GM21390 (cell line): ENCODE measurements around the gene KRTAP2-2.
"Not testable (repeated sequence)": the region's sequence is repeated elsewhere in the genome, so short reads cannot be mapped to it uniquely, and the experiment has no call there.

ENCODE experiments used
- ATAC-seq: cut with Tn5 transposase; IDR thresholded peaks from one replicate; pipeline ENCODE4 v1.9.1; 2021; ENCODE audit not compliant: unreplicated experiment

The KRTAP2-2 gene, protein sequence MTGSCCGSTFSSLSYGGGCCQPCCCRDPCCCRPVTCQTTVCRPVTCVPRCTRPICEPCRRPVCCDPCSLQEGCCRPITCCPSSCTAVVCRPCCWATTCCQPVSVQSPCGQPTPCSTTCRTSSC

DNA sequence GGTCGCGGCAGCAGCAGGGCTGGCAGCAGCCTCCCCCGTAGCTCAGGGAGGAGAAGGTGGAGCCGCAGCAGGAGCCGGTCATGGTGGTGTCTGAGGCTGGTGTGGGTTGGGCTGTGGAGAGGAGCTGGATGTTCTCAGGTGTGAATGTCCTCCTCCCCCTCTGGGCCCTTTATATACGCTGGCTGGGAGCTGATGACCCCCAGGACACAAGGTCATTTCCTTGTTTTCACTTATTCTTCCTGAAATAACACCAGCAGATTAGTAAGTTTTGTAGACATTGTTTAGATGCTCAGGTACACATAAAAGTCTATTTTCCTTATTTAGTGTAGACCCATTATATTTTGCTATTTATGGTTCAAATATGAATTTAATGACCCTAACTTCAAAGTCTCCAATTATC lies at the start of gene KRTAP2-2:
Gene KRTAP2-2 (minus strand): TSS at position 101 of the 400 bp plus-strand sequence. CDS start 19 bp downstream, at position 82.
- ATAC-seq, result not testable (repeated sequence)

DNA sequence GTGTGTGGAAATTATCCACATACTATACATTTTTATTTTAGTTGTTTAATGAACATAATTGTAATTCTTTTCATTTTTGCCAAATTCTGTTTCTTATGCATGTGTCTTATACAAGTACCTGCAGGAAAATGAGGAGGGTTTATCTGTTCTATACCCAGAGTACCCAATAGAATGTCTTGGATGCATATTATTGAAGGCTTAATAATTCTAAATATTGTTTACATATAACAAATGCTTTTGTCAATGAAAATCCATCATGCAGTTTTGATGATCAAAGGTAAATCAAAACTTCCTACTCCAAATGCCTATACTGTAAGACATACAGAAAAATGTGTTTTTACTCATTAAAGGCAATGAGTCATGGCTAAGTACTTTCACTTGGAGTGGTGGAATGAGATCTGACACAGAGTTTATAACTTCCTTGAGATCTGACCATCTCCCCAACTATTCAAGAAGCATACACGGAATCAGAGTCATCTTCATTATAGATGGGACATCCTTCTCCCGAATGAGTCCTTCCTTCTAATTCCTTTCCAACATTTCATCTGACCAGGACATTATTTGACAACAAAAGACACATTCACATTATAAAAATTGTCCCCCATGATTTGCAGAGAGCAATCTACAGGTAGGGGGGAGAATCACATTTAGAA lies 49.5 kb upstream of the KRTAP2-2 start:
- ATAC-seq, result not testable (repeated sequence)

DNA sequence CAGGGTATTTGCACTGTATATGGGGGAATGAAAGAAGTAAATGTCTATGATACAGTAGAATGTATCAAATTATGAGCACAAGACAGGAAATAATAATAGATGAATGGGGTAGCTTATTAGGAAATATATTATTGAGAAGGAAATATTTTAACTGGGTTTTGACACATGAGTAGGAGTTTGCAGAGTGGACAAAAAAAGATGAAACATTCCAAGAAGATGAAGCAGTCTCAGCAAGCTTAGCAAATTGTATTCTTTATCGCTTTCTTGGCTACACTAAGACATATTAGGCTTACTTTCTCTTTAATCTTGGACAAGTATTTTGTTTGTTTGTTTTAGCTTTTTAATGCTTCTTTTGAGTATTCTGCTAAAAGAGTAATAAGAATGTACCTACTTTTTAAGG lies 48.9 kb upstream of the KRTAP2-2 start:
- no peak for ATAC-seq

DNA sequence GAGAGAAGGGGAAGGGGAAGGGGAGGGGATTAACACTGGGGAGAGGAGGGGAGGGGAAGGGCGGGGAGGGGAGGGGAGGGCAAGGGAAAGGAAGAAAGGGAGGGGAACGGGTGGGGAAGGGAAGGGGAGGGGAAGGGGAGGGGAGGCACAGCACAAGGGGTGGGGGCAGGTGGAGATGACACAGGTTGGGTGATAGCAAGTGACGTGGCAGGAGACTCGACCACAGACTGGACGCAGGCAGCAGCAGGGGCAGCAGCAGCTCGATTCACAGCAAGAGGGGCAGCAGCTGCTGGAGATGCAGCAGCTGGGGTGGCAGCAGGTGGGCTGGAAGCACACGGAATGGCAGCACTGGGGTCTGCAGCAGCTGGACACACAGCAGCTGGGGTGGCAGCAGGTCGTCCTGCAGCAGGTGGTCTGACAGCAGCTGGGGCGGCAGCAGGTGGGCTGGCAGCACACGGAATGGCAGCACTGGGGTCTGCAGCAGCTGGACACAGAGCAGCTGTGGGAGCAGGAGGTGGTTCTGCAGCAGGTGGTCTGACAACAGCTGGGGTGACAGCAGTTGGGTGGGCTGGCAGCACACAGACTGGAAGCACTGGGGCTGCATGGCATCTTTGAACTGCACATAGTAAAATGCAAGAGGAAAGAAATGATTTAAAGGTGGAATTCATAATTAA lies 46.7 kb upstream of the KRTAP2-2 start, which contains the start of gene KRTAP4-16:
Gene KRTAP4-16 (minus strand): TSS at position 624 of the 674 bp plus-strand sequence. CDS start 0 bp downstream, at position 624.
- ATAC-seq, result no peak

DNA sequence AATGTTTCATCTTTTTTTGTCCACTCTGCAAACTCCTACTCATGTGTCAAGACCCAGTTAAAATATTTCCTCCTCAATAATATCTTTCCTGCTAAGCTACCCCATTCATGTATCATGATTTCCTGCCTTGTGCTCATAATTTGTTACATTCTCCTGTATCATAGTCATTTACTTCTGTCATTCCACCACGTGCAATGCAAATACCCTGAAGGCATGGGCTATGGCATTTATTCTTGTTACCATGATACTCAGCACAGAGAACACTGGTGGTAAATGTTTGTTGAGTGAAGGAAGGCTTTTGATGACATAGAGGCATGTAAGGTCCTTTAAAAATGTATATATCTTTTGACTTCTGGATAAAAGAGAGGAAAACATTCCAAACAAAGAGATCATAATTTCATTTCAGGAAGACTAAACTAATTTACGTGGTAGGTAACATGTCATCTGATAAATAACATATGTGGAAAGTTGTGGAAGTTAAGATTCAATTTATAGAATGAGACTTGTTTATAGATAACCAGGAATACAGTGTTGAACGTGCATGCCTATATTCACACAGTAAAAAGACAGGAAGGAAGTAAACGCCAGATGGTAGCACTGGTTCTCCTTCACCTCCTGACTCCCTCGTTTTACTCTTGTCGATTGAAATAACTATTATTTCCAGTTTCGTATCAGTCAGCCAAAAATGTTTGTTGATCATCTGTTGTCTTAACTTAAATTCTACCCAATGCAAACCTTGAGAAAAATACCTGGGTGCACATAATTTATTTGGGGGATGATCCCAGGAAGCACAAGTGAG lies 44.9 kb upstream of the KRTAP2-2 start:
- ATAC-seq, result not testable (repeated sequence)

DNA sequence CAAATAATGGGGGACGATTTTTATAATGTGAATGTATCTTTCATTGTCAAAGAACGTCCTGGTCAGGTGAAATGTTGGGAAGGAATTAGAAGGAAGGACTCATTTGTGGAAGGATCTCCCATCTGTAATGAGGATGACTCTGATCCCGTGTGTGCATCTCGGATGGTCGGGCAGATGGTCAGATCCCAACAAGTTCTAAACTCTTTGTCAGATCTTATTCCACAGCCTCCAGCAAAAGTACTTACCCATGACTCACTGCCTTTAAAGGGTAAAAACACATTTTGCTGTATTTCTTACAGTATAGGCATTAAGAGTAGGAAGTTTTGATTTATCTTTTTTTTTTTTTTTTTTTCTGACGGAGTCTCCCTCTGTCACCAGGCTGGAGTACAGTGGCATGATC lies 43.5 kb upstream of the KRTAP2-2 start:
- no peak for ATAC-seq

DNA sequence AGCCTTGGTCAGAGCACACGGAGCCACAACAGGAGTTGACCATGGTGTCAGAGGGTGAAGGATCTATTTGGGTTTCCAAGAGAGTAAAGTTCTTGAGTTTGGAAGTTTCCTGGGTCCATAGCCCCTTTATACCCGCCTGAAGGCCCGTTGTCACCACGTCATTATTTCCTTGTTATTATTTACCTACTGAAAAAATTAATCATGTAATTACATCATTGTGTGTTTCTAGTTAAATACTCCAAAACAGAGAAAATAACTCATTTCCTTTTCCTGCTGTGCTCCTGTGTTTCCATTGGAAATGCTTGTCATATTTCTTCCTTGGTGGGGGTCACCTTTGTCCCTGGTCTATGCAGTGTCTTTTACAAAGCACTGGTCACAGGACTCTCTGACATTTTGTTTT lies 43.0 kb upstream of the KRTAP2-2 start, which contains the start of gene KRTAP4-8:
Gene KRTAP4-8 (minus strand): TSS at position 101 of the 400 bp plus-strand sequence. CDS start 58 bp downstream, at position 43.
- ATAC-seq, result no peak

DNA sequence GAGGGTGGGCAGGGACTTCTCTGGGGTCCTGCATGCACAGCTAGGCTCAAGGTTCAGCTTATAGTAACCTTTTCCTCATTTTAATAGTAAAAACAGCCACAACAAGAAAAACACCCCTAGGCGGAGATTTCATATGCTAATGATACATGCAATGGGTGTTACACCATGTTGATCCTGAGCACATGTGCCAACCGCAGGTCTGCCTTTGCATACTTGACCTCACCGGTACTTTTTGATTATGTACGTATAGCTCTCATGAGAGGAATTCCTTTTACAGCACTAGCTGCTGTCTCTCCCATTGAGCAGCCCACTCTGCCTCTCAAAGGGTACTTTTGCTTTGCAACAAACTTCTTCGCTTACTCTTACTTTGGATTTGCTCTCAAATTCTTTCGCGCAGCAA lies 41.0 kb upstream of the KRTAP2-2 start:
- no peak for ATAC-seq

DNA sequence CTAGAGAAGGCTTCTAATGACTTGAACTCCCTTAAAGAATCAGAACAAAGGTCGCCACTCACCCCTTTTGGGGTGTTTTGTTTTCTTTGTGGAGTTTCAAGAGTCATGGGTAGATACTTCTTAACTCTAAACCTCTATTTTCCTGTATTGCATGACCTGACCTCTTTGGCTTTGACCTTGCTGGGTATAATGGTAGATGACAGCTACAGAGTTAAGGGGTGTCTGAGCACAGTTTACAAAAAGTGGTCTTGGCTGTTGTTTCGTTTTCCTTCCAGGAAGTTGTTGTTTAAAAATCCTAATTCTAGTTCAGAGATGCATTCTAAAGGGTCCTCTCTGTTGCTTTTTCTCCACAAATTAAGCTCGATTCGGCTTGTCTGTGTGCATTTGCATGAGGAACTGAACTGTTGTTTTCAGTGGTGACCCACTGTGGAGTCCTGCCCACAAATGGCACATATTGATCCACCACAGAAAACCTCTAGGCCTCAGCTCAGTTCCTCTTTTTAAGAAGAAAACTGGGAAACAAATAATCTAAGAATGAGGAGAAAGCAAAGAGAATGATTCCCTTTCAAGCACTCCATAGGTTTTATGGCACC lies 33.8 kb upstream of the KRTAP2-2 start:
- not testable (repeated sequence) for ATAC-seq

DNA sequence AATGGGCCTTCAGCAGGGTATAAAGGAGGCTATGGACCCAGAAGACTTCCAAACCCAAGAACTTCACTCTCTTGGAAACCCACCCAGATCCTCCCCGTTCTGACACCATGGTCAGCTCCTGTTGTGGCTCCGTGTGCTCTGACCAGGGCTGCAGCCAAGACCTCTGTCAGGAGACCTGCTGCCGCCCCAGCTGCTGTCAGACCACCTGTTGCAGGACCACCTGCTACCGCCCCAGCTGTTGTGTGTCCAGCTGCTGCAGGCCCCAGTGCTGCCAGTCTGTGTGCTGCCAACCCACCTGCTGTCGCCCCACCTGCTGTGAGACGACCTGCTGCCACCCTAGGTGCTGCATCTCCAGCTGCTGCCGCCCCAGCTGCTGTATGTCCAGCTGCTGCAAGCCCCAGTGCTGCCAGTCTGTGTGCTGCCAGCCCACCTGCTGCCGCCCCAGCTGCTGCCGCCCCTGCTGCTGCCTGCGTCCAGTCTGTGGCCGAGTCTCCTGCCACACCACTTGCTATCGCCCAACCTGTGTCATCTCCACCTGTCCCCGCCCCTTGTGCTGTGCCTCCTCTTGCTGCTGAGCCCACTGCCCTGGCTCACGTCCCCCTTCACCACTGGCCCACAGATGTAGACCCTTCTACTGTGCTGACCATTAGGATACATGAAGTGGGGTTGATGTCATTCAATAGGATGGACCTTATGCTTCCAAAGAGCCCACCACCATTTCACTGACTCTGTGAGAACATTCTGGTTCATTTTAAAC lies 29.2 kb upstream of the KRTAP2-2 start, which contains the start of gene KRTAP4-7:
Gene KRTAP4-7 (plus strand): TSS at position 51 of the 757 bp plus-strand sequence. CDS start 57 bp downstream, at position 108.
- ATAC-seq, result not testable (repeated sequence)

DNA sequence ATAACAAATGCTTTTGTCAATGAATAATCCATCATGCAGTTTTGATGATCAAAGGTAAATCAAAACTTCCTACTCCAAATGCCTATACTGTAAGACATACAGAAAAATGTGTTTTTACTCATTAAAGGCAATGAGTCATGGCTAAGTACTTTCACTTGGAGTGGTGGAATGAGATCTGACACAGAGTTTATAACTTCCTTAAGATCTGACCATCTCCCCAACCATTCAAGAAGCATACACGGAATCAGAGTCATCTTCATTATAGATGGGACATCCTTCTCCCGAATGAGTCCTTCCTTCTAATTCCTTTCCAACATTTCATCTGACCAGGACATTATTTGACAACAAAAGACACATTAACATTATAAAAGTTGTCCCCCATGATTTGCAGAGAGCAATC lies 28.4 kb upstream of the KRTAP2-2 start:
- ATAC-seq, result not testable (repeated sequence)

DNA sequence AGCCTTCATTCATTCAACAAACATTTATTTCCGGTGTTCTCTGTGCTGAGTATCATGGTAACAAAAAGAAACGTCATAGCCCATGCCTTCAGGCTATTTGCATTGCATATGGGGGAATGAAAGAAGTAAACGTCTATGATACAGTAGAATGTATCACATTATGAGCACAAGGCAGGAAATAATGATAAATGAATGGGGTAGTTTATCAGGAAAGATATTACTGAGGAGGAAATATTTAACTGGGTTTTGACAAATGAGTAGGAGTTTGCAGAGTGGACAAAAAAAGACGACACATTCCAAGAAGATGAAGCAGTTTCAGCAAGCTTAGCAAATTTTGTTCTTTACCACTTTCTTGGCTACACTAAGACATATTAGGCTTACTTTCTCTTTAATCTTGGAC lies 27.6 kb upstream of the KRTAP2-2 start:
- no peak for ATAC-seq

DNA sequence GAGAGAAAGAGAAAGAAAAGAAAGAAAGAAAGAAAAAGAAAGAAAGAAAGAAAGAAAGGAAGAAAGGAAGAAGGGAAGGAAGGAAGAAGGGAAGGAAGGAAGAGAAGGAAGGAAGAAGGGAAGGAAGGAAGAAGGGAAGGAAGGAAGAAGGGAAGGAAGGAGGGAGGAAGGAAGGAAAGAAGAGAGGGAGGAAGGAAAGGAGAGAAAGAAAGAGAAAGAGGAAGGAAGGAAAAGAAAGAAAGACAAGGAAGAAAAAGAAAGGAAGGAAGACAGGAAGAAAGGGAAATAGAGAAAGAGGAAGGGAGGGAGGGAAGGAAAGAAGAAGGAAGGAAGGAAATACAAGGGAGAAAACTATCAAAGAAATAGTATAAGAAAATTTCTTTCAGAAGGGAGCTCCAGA lies 21.8 kb upstream of the KRTAP2-2 start:
- ATAC-seq, result no peak

DNA sequence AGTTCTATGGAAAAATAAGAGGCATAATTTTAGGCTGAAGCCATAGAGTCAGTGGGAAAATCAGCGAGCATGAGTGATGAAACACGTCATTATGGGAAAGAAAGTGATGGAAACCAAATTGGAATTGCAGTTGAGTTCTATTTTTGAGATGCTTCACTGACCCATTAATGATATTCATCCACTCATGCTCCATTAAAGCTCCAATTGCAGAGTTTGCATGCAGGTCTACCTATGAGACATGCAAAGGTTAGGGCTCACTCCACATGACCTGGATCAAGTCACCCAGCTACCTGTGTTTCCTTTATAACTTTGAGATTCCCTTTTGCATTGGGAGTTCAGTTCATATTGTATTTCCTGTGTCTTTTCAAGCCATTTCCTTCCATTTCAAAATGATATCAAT lies 18.6 kb upstream of the KRTAP2-2 start:
- ATAC-seq, result no peak

DNA sequence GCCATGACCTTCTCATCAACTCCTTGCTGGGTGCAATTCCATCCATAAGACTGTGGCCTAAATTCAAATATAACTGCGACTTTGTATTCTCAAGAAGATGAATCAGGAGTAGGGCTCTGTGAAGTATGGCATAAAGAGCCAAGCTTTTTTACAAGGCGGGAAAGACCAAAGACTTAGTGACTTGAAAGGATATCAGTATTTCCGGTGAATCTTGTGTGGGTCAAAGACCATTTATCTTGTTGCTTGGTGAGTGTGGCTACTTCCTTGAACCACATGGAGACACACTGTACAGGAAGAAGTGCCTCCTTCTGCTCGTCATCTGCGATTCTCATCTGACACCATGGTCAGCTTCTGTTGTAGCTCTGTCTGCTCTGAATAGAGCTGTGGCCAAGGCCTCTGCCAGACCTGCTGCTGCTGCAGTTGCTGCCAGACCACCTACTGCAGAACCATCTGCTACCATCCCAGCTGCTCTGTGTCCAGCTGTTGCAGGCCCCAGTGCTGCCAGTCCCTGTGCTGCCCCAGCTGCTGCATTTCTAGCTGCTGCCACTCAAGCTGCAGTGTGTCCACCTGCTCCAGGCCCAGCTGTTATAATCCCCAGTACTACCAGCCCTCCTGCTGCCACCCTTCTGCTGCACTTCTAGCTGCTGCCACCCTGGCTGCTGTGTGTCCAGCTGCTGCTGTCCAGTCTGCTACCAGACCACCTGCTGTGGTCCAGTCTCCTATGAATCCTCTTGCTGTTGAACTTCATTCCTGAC lies 16.8 kb upstream of the KRTAP2-2 start:
- no peak for ATAC-seq

DNA sequence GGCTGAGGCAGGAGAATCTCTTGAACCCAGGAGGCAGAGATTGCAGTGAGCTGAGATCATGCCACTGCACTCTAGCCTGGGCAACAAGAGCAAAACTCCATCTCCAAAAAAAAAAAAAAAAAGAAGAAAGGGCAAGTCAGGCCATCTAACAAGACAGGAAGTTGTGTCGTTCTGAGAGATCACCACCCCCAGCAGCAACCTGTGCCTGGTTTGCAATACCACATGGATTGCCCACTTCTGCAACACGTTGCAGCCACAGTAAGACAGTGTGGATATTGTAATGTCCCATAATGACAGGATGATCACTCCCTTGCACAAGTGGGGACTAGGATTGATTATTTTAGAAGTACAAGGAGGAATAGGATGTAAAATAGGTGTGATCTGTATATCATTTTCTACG lies 14.0 kb upstream of the KRTAP2-2 start:
- ATAC-seq, result no peak

DNA sequence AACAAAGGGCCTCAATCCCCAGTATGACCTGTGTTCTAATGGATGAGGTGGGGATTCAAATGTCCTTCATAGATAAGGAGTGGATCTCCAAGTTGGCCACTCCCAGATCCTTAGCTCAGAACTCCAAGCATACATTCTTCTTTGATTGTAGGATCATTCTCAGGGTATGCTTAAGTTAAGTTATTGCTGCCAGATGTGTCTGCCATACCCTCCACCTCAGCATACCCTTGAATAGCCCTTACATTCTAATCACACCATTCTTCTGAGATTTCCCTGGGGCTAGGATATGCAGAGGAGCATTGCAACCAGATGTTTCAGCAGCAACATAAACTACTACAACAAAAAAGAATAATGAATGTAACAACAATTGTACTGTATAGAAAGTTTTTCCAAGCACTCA lies 12.3 kb upstream of the KRTAP2-2 start:
- ATAC-seq, result no peak

DNA sequence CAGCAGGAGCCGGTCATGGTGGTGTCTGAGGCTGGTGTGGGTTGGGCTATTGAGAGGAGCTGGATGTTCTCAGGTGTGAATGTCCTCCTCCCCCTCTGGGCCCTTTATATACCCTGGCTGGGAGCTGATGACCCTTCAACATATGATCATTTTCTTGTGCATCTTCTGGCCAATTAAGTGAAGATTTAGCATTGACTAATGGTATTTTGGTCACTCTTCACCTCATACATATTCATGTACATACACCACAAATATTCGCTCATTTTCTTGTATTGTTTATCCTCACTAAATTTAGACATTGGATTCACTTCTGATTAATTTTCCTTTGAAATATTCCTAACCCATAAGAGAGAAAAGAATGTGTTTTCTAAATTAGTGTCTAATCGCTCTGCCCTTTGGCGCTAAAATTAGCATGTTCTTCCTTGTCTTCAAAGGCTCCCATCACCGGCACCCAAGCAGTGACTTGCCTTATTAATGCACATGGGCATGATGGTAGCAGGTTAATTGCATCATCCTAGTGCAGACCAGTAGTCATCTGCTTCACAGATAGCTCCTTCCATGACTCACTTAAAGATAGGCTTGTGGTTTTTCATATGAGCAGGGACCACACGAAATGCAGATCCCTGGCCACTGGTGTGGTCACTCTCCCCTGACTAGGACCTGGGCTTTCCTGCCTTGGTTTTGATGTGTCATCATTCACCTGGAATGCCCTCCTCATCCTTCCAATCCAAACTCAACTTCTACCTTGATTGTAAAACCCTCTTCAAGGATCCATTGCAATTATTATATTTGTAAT lies 11.0 kb upstream of the KRTAP2-2 start, which contains the start of gene KRTAP2-4:
Gene KRTAP2-4 (minus strand): TSS at position 51 of the 796 bp plus-strand sequence. CDS start 34 bp downstream, at position 17.
- ATAC-seq, result no peak
